Testis (tissue), 2 donors: ENCODE data around the gene CCBE1.

Source experiments
- CTCF ChIP-seq, 3 experiments: fragments of 450-650 bp in 2 of 3; fragments of 200-600 bp in 1 of 3; sonication (generic) in 1 of 3; IDR thresholded peaks; one replicate each; pipeline ENCODE4 v1.5.1; 2016 to 2019; ENCODE audit warnings: antibody characterized with exemption in 3 of 3, mild to moderate bottlenecking in 2 of 3, moderate library complexity in 1 of 3
- POLR2A ChIP-seq: fragments of 450-650 bp; IDR thresholded peaks from one replicate; pipeline ENCODE4 v1.6.1; 2017; ENCODE audit warnings: antibody characterized with exemption, mild to moderate bottlenecking, moderate library complexity

DNA sequence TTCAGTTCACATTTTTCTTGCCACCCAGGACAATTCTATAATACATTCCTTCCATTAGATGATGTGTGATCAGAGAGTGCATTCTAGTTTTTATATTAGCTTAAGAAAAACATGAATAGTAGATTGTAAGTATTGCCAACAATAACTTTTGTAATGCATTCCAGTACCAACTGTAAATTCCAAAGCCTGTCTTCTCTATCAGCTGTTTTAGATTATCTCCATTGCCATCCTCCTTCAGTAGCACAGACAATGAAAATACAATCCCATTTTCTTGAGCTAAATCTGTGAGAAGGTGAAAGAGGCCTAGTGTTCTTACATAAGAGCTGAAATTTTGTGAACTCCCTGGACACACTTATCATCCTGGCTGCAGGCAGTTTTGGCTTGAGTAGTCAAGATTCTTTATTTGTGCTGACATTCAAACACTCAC is 103.9 kb downstream of the CCBE1 start:
- TF ChIP-seq CTCF (IDR thresholded peaks at IDR 0.05) (no peak), POLR2A (no peak)
